ENCODE measurements around the gene MUCL3. TPM values are rescaled to one million over a fixed set of nuclear protein-coding genes. Genes with fewer than 3 reads are reported as not detected.
"Not testable (repeated sequence)": the region's sequence is repeated elsewhere in the genome, so short reads cannot be mapped to it uniquely, and the experiment has no call there.

The MUCL3 gene
- total RNA-seq, 1 donor = not detected

DNA sequence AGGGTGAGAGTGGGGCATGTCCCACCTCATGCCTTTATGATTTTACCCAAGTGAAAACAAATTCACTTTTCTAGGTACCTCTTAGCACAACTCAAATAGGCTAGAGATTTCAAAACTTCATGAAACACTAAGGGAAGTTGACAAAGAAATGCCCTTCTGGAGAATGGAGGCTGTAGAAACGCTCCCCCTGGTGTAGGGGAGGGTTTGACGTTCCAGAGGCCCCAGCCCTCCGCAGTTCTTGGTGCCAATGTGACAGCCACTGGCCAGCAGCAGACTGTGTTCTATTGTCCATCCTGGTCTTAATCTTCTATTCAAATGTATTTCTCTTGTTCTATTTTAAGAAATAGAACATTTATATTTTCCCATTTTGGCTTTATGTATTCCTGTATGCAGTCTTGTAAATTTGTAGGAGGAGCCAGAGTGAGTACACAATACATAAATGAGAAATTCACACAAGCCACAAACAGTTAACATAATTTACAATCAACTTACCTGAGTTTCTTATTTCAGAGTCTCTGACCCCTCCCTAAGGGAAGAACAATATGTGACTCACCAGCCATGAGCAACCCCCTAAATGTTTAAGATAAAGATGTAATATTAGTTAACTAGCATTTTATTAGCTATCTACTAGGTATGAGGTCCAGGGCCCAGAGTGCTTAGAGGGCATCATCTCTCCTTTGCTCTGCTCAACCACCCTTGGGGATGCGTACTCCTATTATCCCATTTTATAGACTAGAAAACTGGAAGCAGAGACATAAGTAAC lies 33.9 kb downstream of the MUCL3 start:
- no peak for DNase-seq (ENCODE audit: low read depth in 2 of 3, low spot score in 2 of 3)

- no peak for DNase-seq (ENCODE audit: low read depth in 2 of 3, low spot score in 2 of 3)
These were observed 38.4 kb downstream of the MUCL3 start for GRCh38 chr6:30979141-30979540.

DNA sequence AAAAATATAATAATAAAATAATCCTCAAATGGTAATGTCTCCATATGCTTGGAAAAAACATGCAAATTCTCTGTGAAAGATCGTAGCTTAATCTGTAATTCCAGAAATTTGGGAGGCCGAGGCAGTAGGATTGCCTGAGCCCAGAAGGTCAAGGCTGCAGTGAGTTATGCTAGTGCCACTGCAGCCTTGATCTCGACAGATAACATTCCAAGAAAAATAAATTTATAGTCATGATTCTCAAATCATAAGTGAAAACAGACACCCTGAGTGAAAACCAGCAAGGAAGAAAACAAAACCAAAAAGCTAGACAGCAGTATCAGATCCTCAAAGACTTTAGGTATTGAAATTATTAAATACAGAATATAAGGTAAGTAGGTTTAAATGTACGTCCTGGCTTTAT lies 38.9 kb downstream of the MUCL3 start:
- DNase-seq (ENCODE audit: low read depth in 2 of 3, low spot score in 2 of 3) = no peak

GRCh38 chr6:30981942-30982772 lies 41.4 kb downstream of the MUCL3 start:
- no peak for DNase-seq (ENCODE audit: low read depth in 2 of 3, low spot score in 2 of 3)

DNA sequence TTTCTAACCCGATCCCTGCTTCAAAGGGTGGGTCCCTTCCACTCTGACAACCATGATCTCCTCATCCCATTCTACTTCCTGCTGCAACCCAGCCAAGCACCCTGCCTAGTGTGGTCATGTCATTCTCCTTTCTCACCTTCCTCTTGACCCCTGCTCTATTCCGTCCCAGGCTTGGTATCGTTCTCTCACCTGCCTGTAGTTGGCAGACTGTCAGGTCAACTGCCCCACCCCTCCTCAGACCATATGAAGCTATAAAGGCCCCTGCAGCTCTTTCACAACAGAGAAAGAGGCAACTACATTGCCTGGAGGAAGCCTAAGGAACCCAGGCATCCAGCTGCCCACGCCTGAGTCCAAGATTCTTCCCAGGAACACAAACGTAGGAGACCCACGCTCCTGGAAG lies 42.7 kb downstream of the MUCL3 start, which contains the start of gene MUC21:
MUC21 (plus strand) TSS at position 280 of the 400 bp plus-strand sequence. CDS start 241 bp downstream, outside the sequence.
- no peak for DNase-seq (ENCODE audit: low read depth in 2 of 3, low spot score in 2 of 3)

- DNase-seq (ENCODE audit: low read depth in 2 of 3, low spot score in 2 of 3) = no peak
These were observed 44.7 kb downstream of the MUCL3 start for GRCh38 chr6:30985490-30985889.

DNA sequence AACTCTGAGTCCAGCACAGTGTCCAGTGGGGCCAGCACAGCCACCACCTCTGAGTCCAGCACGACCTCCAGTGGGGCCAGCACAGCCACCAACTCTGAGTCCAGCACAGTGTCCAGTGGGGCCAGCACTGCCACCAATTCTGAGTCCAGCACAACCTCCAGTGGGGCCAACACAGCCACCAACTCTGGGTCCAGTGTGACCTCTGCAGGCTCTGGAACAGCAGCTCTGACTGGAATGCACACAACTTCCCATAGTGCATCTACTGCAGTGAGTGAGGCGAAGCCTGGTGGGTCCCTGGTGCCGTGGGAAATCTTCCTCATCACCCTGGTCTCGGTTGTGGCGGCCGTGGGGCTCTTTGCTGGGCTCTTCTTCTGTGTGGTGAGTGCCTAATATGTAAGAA lies 46.5 kb downstream of the MUCL3 start:
- no peak for DNase-seq (ENCODE audit: low read depth in 2 of 3, low spot score in 2 of 3)

GRCh38 chr6:30988209-30988825 lies 47.5 kb downstream of the MUCL3 start:
- DNase-seq (ENCODE audit: low read depth in 2 of 3, low spot score in 2 of 3) = no peak

GRCh38 chr6:30990422-30991086 lies 49.8 kb downstream of the MUCL3 start:
- DNase-seq (ENCODE audit: low read depth in 2 of 3, low spot score in 2 of 3) = peak in 1 of 3 donors; percentile 32

DNA sequence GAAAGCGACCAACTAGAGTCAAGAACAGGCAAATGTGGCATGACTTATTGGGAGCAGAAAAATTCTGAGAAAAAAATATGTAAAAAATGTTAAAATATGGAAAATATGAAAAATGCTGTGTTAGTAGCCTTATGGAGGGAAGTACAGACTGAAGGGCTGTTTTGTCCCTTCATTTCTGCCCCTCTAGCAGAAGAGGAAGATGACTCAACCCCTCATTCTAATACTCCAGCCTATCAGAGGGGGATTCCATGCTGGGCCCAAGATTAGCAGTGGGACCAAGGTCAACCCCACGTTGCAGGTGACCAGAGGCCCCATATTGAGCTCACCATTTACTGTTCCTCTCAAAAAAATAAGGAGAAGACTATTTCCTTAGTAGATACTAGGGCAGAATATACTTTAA lies 51.1 kb downstream of the MUCL3 start:
- no peak for DNase-seq (ENCODE audit: low read depth in 2 of 3, low spot score in 2 of 3)

GRCh38 chr6:30997301-30997700 lies 56.5 kb downstream of the MUCL3 start:
- DNase-seq (ENCODE audit: low read depth in 2 of 3, low spot score in 2 of 3) = peak in 1 of 3 donors; percentile 11

GRCh38 chr6:30998785-30999184 lies 58.0 kb downstream of the MUCL3 start:
- DNase-seq (ENCODE audit: low read depth in 2 of 3, low spot score in 2 of 3) = no peak

GRCh38 chr6:31000067-31000860 lies 59.5 kb downstream of the MUCL3 start:
- not testable (repeated sequence) for DNase-seq (ENCODE audit: low read depth in 2 of 3, low spot score in 2 of 3)

GRCh38 chr6:31001281-31001888 lies 60.6 kb downstream of the MUCL3 start:
- DNase-seq (ENCODE audit: low read depth in 2 of 3, low spot score in 2 of 3) = no peak

GRCh38 chr6:31002471-31002870 lies 61.7 kb downstream of the MUCL3 start:
- no peak for DNase-seq (ENCODE audit: low read depth in 2 of 3, low spot score in 2 of 3)

Small RNAs within 50 kb of the gene (small RNA-seq; reads per million reads assigned to genes)
- not detected for gene RF00019

Other genes with a start within 250 kb of the MUCL3 start
- gene NRM, start 250.0 kb upstream of the MUCL3 start, total RNA-seq = 9.4 TPM
- 14.0 TPM for gene MDC1, start 223.7 kb upstream of the MUCL3 start, total RNA-seq
- 446 TPM for gene TUBB, start 220.6 kb upstream of the MUCL3 start, total RNA-seq
- 50.6 TPM for gene FLOT1, start 198.3 kb upstream of the MUCL3 start, total RNA-seq
- 4.3 TPM for gene IER3, start 196.4 kb upstream of the MUCL3 start, total RNA-seq
- gene DDR1, start 56.5 kb upstream of the MUCL3 start, total RNA-seq = 3.0 TPM
- gene GTF2H4, start 32.8 kb upstream of the MUCL3 start, total RNA-seq = 19.1 TPM
- gene VARS2, start 26.7 kb upstream of the MUCL3 start, total RNA-seq = 15.9 TPM
- gene SFTA2, start 8.8 kb upstream of the MUCL3 start, total RNA-seq = not detected
- gene MUC21, start 42.7 kb downstream of the MUCL3 start, total RNA-seq = under 0.01 TPM
- gene MUC22, start 69.5 kb downstream of the MUCL3 start, total RNA-seq = not detected
- gene C6orf15, start 171.6 kb downstream of the MUCL3 start, total RNA-seq = not detected
- 0.27 TPM for gene PSORS1C1, start 173.8 kb downstream of the MUCL3 start, total RNA-seq
- gene CDSN, start 179.5 kb downstream of the MUCL3 start, total RNA-seq = under 0.01 TPM
- gene PSORS1C2, start 198.1 kb downstream of the MUCL3 start, total RNA-seq = not detected
- 21.8 TPM for gene CCHCR1, start 216.8 kb downstream of the MUCL3 start, total RNA-seq
- gene TCF19, start 217.6 kb downstream of the MUCL3 start, total RNA-seq = 12.4 TPM
- not detected for gene POU5F1, start 229.7 kb downstream of the MUCL3 start, total RNA-seq